B cell (primary cell): ENCODE measurements around the gene CCDC126. TPM values are rescaled to one million over a fixed set of nuclear protein-coding genes. Genes with fewer than 3 reads are reported as not detected.

Source experiments
- ATAC-seq: fragments of 200-7000 bp; cut with Tn5 transposase; one replicate; pipeline ENCODE4 v1.10.0; 2021; ENCODE audit warnings: low read depth, mild to moderate bottlenecking, moderate number of reproducible peaks, moderate library complexity
- CTCF ChIA-PET: fragments of 350-600 bp; sonication (Branson Sonifier 250); formaldehyde crosslinking; loops from one replicate; lab custom pipeline; 2021; ENCODE audit warnings: antibody characterized with exemption, inconsistent platforms; lab: Charles Lee
- POLR2A ChIA-PET: fragments of 350-600 bp; sonication (Branson Sonifier 250); formaldehyde crosslinking; loops from one replicate; lab custom pipeline; 2021; ENCODE audit warnings: antibody characterized with exemption; lab: Charles Lee
- DNase-seq: peaks from one replicate; pipeline ENCODE4 v3.0.0; 2013
- H2AFZ ChIP-seq: 2 replicates; pipeline ENCODE4 v1.6.1; 2012; ENCODE audit warnings: mild to moderate bottlenecking, low read depth, low read length; ENCODE audit not compliant: insufficient read depth, poor library complexity, severe bottlenecking
- H3K27ac ChIP-seq, 2 donors: 1 replicate in 1 of 2; 2 replicates in 1 of 2; pipeline ENCODE4 v1.5.1; 2012 to 2013; ENCODE audit warnings: low read length in 2 of 2, mild to moderate bottlenecking in 2 of 2, moderate library complexity in 1 of 2
- H3K27me3 ChIP-seq, 4 experiments: fragments of 200-600 bp in 1 of 4; sonication (generic) in 1 of 4; replicated peaks in 1 of 4; 1 replicate in 2 of 4; 2 replicates in 2 of 4; pipeline versions ENCODE4 v1.6.1 to v1.7.0; 2013 to 2016; ENCODE audit warnings: low read length in 3 of 4, mild to moderate bottlenecking in 2 of 4, mixed read lengths in 1 of 4, moderate library complexity in 1 of 4; ENCODE audit not compliant: insufficient read depth in 4 of 4, control insufficient read depth in 3 of 4; ENCODE audit errors: control extremely low read depth in 1 of 4
- H3K36me3 ChIP-seq, 2 experiments: replicated peaks in 1 of 2; 1 replicate in 1 of 2; 2 replicates in 1 of 2; pipeline versions ENCODE4 v1.6.1 to v1.7.1; 2013; ENCODE audit warnings: low read length in 1 of 2; ENCODE audit not compliant: insufficient read depth in 2 of 2, control insufficient read depth in 1 of 2; ENCODE audit errors: control extremely low read depth in 1 of 2, extremely low read depth in 1 of 2
- H3K4me1 ChIP-seq, 2 donors: fragments of 200-600 bp in 1 of 2; sonication (generic) in 1 of 2; 1 replicate in 1 of 2; 2 replicates in 1 of 2; pipeline versions ENCODE4 v1.5.1 to v1.6.1; 2013 to 2017; ENCODE audit warnings: low read length in 2 of 2; ENCODE audit not compliant: control insufficient read depth in 2 of 2, insufficient read depth in 2 of 2
- H3K4me2 ChIP-seq: replicated peaks from 2 replicates; pipeline ENCODE3; 2012; ENCODE audit warnings: mild to moderate bottlenecking, low read depth, low read length; ENCODE audit not compliant: poor library complexity, severe bottlenecking
- H3K4me3 ChIP-seq, 5 experiments: fragments of 200-600 bp in 1 of 5; sonication (generic) in 1 of 5; 1 replicate in 3 of 5; 2 replicates in 2 of 5; pipeline versions ENCODE4 v1.5.1 to v1.7.0; 2011 to 2016; ENCODE audit warnings: low read length in 4 of 5, mild to moderate bottlenecking in 4 of 5, low read depth in 2 of 5, control low read depth in 1 of 5, moderate library complexity in 1 of 5; ENCODE audit not compliant: insufficient read depth in 1 of 5; ENCODE audit errors: control extremely low read depth in 1 of 5, extremely low read depth in 1 of 5
- H3K79me2 ChIP-seq: fragments of 200-600 bp; sonication (generic); one replicate; pipeline ENCODE4 v1.6.0; 2016; ENCODE audit warnings: low read length; ENCODE audit not compliant: control insufficient read depth, insufficient read depth
- H3K9ac ChIP-seq: fragments of 200-600 bp; sonication (generic); 2 replicates; pipeline ENCODE4 v1.6.1; 2017; ENCODE audit warnings: mild to moderate bottlenecking, low read length, moderate library complexity
- H3K9me3 ChIP-seq, 3 donors: one replicate each; pipeline versions ENCODE4 v1.6.1 to v1.7.1; 2013; ENCODE audit warnings: low read length in 2 of 3; ENCODE audit not compliant: control insufficient read depth in 2 of 3, insufficient read depth in 1 of 3; ENCODE audit errors: control extremely low read depth in 1 of 3
- H4K20me1 ChIP-seq: 2 replicates; pipeline ENCODE4 v1.6.0; 2012; ENCODE audit warnings: mild to moderate bottlenecking, low read length; ENCODE audit not compliant: insufficient read depth, control insufficient read depth, poor library complexity, severe bottlenecking
- H3K27ac Mint-ChIP-seq: one replicate; pipeline ENCODE4 v1.8.0; 2021; ENCODE audit warnings: mixed read lengths
- H3K27me3 Mint-ChIP-seq: one replicate; pipeline ENCODE4 v1.8.0; 2021; ENCODE audit warnings: mixed read lengths
- H3K4me1 Mint-ChIP-seq: one replicate; pipeline ENCODE4 v1.8.0; 2021; ENCODE audit warnings: mixed read lengths
- H3K4me3 Mint-ChIP-seq: one replicate; pipeline ENCODE4 v1.8.0; 2021; ENCODE audit warnings: mixed read lengths
- H3K9me3 Mint-ChIP-seq: one replicate; pipeline ENCODE4 v1.8.0; 2022; ENCODE audit warnings: mixed read lengths; ENCODE audit not compliant: insufficient read depth
- CTCF ChIP-seq: fragments of 200-600 bp; IDR thresholded peaks from one replicate; pipeline ENCODE4 v1.8.0; 2022; ENCODE audit warnings: antibody characterized with exemption, mild to moderate bottlenecking
- EZH2 ChIP-seq: IDR thresholded peaks from 2 replicates; pipeline ENCODE4 v1.6.1; 2012; ENCODE audit warnings: borderline replicate concordance, low read depth, mild to moderate bottlenecking, moderate library complexity, low read length; ENCODE audit not compliant: insufficient read depth, poor library complexity, severe bottlenecking
- intact Hi-C: fragments of 100-400 bp; cut with micrococcal nuclease; formaldehyde crosslinking; loops from one replicate; pipeline ENCODE4 v1.10.0; 2022
- polyA plus RNA-seq: library from polyadenylated mRNA; depleted of rRNA; stranded (reverse); fragments of >200 nt; gene quantifications from 2 replicates; pipeline ENCODE4 v1.2.3, GENCODE V29; 2012
- small RNA-seq: library from RNA; depleted of rRNA; stranded (forward); fragments of <200 nt; gene quantifications from one replicate; pipeline ENCODE3, GENCODE V24; 2012; ENCODE audit warnings: low replicate concordance, low read depth; ENCODE audit not compliant: insufficient read length
- total RNA-seq, 2 donors: library from RNA; stranded (reverse); fragments of 120-200 nt in 1 of 2; gene quantifications; 1 replicate in 1 of 2; 2 replicates in 1 of 2; pipeline versions ENCODE4 v1.2.3 to v1.2.4, GENCODE V29; 2013 to 2022

The CCDC126 gene
- total and polyA plus RNA-seq, 2 donors (not counting 1 experiment from before 2014, with no cell fraction given) = 3.1 to 18.0 TPM

- Histone ChIP-seq H3K4me1 (no peaks in the 10 kb centered on the region), H3K9ac (no peak overlapping the region), H3K4me3 (no peak overlapping the region), H4K20me1 (no peaks in the 10 kb centered on the region), H3K9me3 (no peaks in the 10 kb centered on the region), H3K79me2 (no peaks in the 10 kb centered on the region), H3K4me2 (no peak overlapping the region), H3K27ac (no peak overlapping the region), H2AFZ (no peak overlapping the region), H3K36me3 (peaks cover 5 to 6% of the 10 kb centered on the region in 2 experiments), H3K27me3 (no peaks in the 10 kb centered on the region)
- no peak overlapping the region for H3K4me3 Mint-ChIP-seq
- H3K27me3 Mint-ChIP-seq = no peaks in the 10 kb centered on the region
- intact Hi-C loops = no loop called here
- ATAC-seq = no peak
- ChIA-PET CTCF (interaction anchor here (0.6 to 2.9 kb wide), 3 partner anchors 9 to 146 kb away, joined by 3 to 21 read pairs (median 3); no protein-coding TSS in a partner anchor), POLR2A (no interaction called here)
- no peaks in the 10 kb centered on the region for H3K9me3 Mint-ChIP-seq
- no peak for DNase-seq
- H3K4me1 Mint-ChIP-seq = peaks cover 2% of the 10 kb centered on the region
- no peak overlapping the region for H3K27ac Mint-ChIP-seq
- TF ChIP-seq CTCF (no peak), EZH2 (no peak)
Measured at GRCh38 chr7:23693224-23693623, 96.0 kb downstream of the CCDC126 start.

Small RNAs within 50 kb of the gene (small RNA-seq; reads per million reads assigned to genes)
- gene AC006026.2 = not detected

Other genes starting within 250 kb of the CCDC126 start
- 10.0 and 11.3 TPM in 2 replicates for gene IGF2BP3, start 126.9 kb upstream of the CCDC126 start, total RNA-seq
- 0.50 and 0.63 TPM in 2 replicates for gene IGF2BP3, start 126.9 kb upstream of the CCDC126 start, polyA plus RNA-seq
- gene TRA2A, start 65.4 kb upstream of the CCDC126 start, total RNA-seq = 173 and 184 TPM in 2 replicates
- gene TRA2A, start 65.4 kb upstream of the CCDC126 start, polyA plus RNA-seq = 107 and 236 TPM in 2 replicates
- 10.7 and 10.8 TPM in 2 replicates for gene FAM221A, start 82.8 kb downstream of the CCDC126 start, total RNA-seq
- 9.1 and 11.3 TPM in 2 replicates for gene FAM221A, start 82.8 kb downstream of the CCDC126 start, polyA plus RNA-seq
- 1.6 and 1.8 TPM in 2 replicates for gene STK31, start 112.8 kb downstream of the CCDC126 start, total RNA-seq
- gene STK31, start 112.8 kb downstream of the CCDC126 start, polyA plus RNA-seq = 0.13 and 0.14 TPM in 2 replicates